ENCODE measurements around the gene APEH. TPM values are rescaled to one million over a fixed set of nuclear protein-coding genes. Genes with fewer than 3 reads are reported as not detected.

APEH gene
- total and polyA plus RNA-seq, 4 donors = 65.1 to 94.1 (median 87.5) TPM

DNA sequence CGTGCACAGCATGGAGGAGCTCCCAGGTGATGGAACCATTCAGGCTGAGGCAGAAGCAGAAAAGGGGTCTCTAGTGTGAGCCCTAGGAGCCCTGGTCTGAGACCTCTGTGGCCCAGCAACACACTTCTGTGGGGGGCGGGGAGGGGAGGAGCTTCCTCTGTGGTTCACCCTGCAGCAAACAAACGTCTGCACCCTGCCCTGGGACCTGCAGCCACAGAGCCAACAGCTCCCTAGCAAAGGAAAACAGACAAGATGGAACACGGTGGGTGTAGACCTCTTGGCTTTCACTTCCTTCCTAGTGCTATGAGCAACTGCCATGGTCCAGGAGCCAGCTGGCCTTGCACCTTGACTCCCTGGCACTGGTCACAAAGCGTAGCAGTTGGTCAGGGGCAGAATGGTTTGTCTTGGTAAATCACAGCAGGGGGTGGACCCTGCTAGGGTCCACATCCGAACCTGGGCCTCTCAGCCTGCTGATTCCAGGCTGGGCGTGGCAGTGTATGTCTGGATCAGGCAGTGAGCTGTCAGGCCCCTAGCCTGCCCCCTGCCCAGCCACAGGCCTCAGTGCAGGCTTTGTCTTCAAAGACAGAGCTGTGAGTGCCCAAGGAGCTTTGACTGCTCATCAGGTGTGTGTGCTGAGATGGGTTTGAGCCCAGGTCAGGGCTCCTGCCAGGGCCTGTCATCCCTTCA, 38.6 kb downstream of the APEH start:
- Histone ChIP-seq H3K36me3 (ENCODE audit: control insufficient read depth in 4 of 4, insufficient read depth in 3 of 4, low read depth in 1 of 4, low read length in 3 of 4) (peaks cover 11 to 64% (median 27%) of the 10 kb centered on the region in 4 donors), H3K4me3 (ENCODE audit: low read depth in 1 of 3, low read length in 3 of 3) (no peak overlapping the region), H3K4me1 (ENCODE audit: control insufficient read depth in 4 of 4, insufficient read depth in 4 of 4, low read length in 3 of 4) (no peaks in the 10 kb centered on the region), H3K9me3 (ENCODE audit: control insufficient read depth in 4 of 4, low read length in 3 of 4) (no peaks in the 10 kb centered on the region), H3K27me3 (ENCODE audit: control insufficient read depth in 4 of 4, insufficient read depth in 4 of 4, low read length in 3 of 4) (no peaks in the 10 kb centered on the region), H3K27ac (ENCODE audit: low read depth in 1 of 2, low read length in 2 of 2) (no peak overlapping the region), H3K9ac (ENCODE audit: low read depth in 1 of 2, low read length in 2 of 2) (no peak overlapping the region)
- WGBS = 65% methylated on average over 7 of the region's 7 CpGs
- no peak for TF ChIP-seq JUND (IDR thresholded peaks at IDR 0.05)
- TF ChIP-seq REST (IDR thresholded peaks at IDR 0.05) = no peak
- TF ChIP-seq RXRA (IDR thresholded peaks at IDR 0.05) = no peak
- no peak for TF ChIP-seq TAF1 (conservative IDR thresholded peaks at IDR 0.05)
- TF ChIP-seq HNF4G (IDR thresholded peaks at IDR 0.05) = no peak
- TF ChIP-seq HNF4A (conservative IDR thresholded peaks at IDR 0.05) = no peak
- TF ChIP-seq, protein P1, sequence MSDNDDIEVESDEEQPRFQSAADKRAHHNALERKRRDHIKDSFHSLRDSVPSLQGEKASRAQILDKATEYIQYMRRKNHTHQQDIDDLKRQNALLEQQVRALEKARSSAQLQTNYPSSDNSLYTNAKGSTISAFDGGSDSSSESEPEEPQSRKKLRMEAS (IDR thresholded peaks at IDR 0.05) = no peak
- no peak for TF ChIP-seq ZBTB33 (IDR thresholded peaks at IDR 0.05)
- TF ChIP-seq SP1 (IDR thresholded peaks at IDR 0.05) = no peak
- no peak for TF ChIP-seq NR2F2 (IDR thresholded peaks at IDR 0.05)
- no peak for TF ChIP-seq FOXA2 (IDR thresholded peaks at IDR 0.05)
- no peak for TF ChIP-seq GABPA (IDR thresholded peaks at IDR 0.05 in 1 of 2, conservative IDR thresholded peaks at IDR 0.05 in 1 of 2)
- no peak for TF ChIP-seq CTCF (IDR thresholded peaks at IDR 0.05; ENCODE audit: low read depth, low read length, missing input control)
- no peak for TF ChIP-seq FOXA1 (IDR thresholded peaks at IDR 0.05)
- TF ChIP-seq, protein P2, sequence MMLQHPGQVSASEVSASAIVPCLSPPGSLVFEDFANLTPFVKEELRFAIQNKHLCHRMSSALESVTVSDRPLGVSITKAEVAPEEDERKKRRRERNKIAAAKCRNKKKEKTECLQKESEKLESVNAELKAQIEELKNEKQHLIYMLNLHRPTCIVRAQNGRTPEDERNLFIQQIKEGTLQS (IDR thresholded peaks at IDR 0.05) = no peak
- no peak for TF ChIP-seq YY1 (IDR thresholded peaks at IDR 0.05)
- TF ChIP-seq EGR1 (IDR thresholded peaks at IDR 0.05; ENCODE audit: low read depth in 2 of 2) = no peak
- no peak for DNase-seq (ENCODE audit: low spot score)

Data from liver (tissue), 9 donors.